OCI-LY3 (cell line): ENCODE measurements around the gene ANK3.

Source experiments
- CTCF ChIP-seq: fragments of 200-600, 300-600 bp; sonication (generic); IDR thresholded peaks from 2 replicates; pipeline ENCODE4 v1.5.1; 2014; ENCODE audit warnings: antibody characterized with exemption, low read length, low read depth
- EZH2phosphoT487 ChIP-seq: fragments of 200-600 bp; shearing (Covaris generic); IDR thresholded peaks from 2 replicates; pipeline ENCODE4 v1.6.1; 2018; ENCODE audit warnings: antibody characterized with exemption, mixed run types, low read depth

GRCh38 chr10:60305380-60305892, 84.2 kb downstream of the ANK3 start:
- TF ChIP-seq CTCF (no peak), EZH2phosphoT487 (no peak)
